PC-9 (cell line): Measurements from ENCODE around the gene GALNT10.

Experiments
- CTCF ChIP-seq: fragments of 200-600 bp; sonication (generic); conservative IDR thresholded peaks from 2 replicates; pipeline ENCODE4 v1.6.1; 2017; ENCODE audit warnings: mixed run types, antibody characterized with exemption, mild to moderate bottlenecking, moderate library complexity
- EZH2 ChIP-seq: fragments of 200-600 bp; sonication (generic); IDR thresholded peaks from 2 replicates; pipeline ENCODE4 v1.8.0; 2017; ENCODE audit warnings: antibody characterized with exemption, low read depth

- TF ChIP-seq EZH2 (no peak), CTCF (no peak)
These were observed 96.0 kb downstream of the GALNT10 start for GRCh38 chr5:154286557-154286956.
